K562 (cell line): ENCODE results near the gene TRIM37. TPM values are rescaled to one million over a fixed set of nuclear protein-coding genes. Genes with fewer than 3 reads are reported as not detected.

Experiments
- ATAC-seq: fragments of 200-7000 bp; cut with Tn5 transposase; 3 replicates; pipeline ENCODE4 v1.9.1; 2020; ENCODE audit warnings: moderate library complexity
- BruUV-seq: library from RNA; stranded (reverse); fragments of 400-500 nt; replicated peaks from 2 replicates; lab custom pipeline; 2021; lab: Mats Ljungman, UMichigan
- CTCF ChIA-PET: fragments of 300-600 bp; formaldehyde crosslinking; extraction: SDS; loops from one replicate; lab custom pipeline; 2021; ENCODE audit warnings: low intra/inter-chr PET ratio; lab: Yijun Ruan, JAX
- POLR2A ChIA-PET: fragments of 300-600, 350-650 bp; sonication (Branson Sonifier 250); formaldehyde crosslinking; extraction: SDS; loops from one replicate; lab custom pipeline; 2021; ENCODE audit warnings: antibody characterized with exemption, inconsistent platforms; lab: Yijun Ruan, JAX
- DNase-seq, 4 experiments: peaks; one replicate each; pipeline versions ENCODE4 v3.0.0 to v3.0.0-alpha.2; 2011 to 2018; ENCODE audit warnings: low spot score in 3 of 4, mixed read lengths in 3 of 4; ENCODE audit errors: extremely low read depth in 1 of 4
- FAIRE-seq: peaks from 2 replicates; lab custom pipeline; 2011; peaks lifted over from hg19 to GRCh38; lab: Jason Lieb, UNC
- H2AFZ ChIP-seq: 2 replicates; pipeline ENCODE4 v1.6.0; 2011; ENCODE audit warnings: low read depth, low read length, control low read depth, inconsistent platforms
- H3K27ac ChIP-seq: fragments of 200-600 bp; 3 replicates; pipeline ENCODE4 v1.8.0; 2011; ENCODE audit warnings: low read depth, mild to moderate bottlenecking, control low read depth, inconsistent platforms, low read length, moderate library complexity, mixed read lengths; ENCODE audit errors: extremely low read depth
- H3K27me3 ChIP-seq, 2 experiments: fragments of 300-600 bp in 1 of 2; 2 replicates in 1 of 2; 3 replicates in 1 of 2; pipeline versions ENCODE4 v1.6.0 to v1.8.0; 2011; ENCODE audit warnings: inconsistent platforms in 2 of 2, low read length in 2 of 2, mild to moderate bottlenecking in 1 of 2, mixed read lengths in 1 of 2, moderate library complexity in 1 of 2; ENCODE audit not compliant: control insufficient read depth in 2 of 2, insufficient read depth in 2 of 2
- H3K36me3 ChIP-seq: fragments of 300-600 bp; 3 replicates; pipeline ENCODE4 v1.8.0; 2011; ENCODE audit warnings: mild to moderate bottlenecking, low read length, inconsistent platforms; ENCODE audit not compliant: control insufficient read depth, insufficient read depth
- H3K4me1 ChIP-seq, 2 experiments: fragments of 200-600 bp in 1 of 2; replicated peaks in 1 of 2; 2 replicates in 1 of 2; 3 replicates in 1 of 2; pipeline versions ENCODE4 v1.5.1 to v1.8.0; 2011; ENCODE audit warnings: inconsistent platforms in 2 of 2, low read length in 2 of 2, mild to moderate bottlenecking in 1 of 2, mixed read lengths in 1 of 2, moderate library complexity in 1 of 2; ENCODE audit not compliant: control insufficient read depth in 2 of 2, insufficient read depth in 2 of 2
- H3K4me2 ChIP-seq: 2 replicates; pipeline ENCODE4 v1.6.1; 2011; ENCODE audit warnings: low read length, control low read depth, inconsistent platforms, mixed read lengths; ENCODE audit not compliant: insufficient read depth
- H3K4me3 ChIP-seq: fragments of 200-600 bp; sonication (generic), shearing (Covaris generic); 2 replicates; pipeline ENCODE4 v1.5.1; 2016; ENCODE audit warnings: control low read depth, inconsistent platforms
- H3K79me2 ChIP-seq: fragments of 200-600 bp; 3 replicates; pipeline ENCODE4 v1.8.0; 2011; ENCODE audit warnings: low read length, inconsistent platforms; ENCODE audit not compliant: control insufficient read depth, insufficient read depth
- H3K9ac ChIP-seq, 2 experiments: 2 replicates each; pipeline versions ENCODE4 v1.6.0 to v1.6.1; 2011; ENCODE audit warnings: low read depth in 2 of 2, low read length in 2 of 2, control low read depth in 1 of 2, inconsistent platforms in 1 of 2, mild to moderate bottlenecking in 1 of 2, mixed read lengths in 1 of 2; ENCODE audit not compliant: insufficient read depth in 1 of 2
- H3K9me1 ChIP-seq: one replicate; pipeline ENCODE4 v1.6.0; 2011; ENCODE audit warnings: inconsistent platforms, mild to moderate bottlenecking, low read length, moderate library complexity; ENCODE audit not compliant: control insufficient read depth, insufficient read depth
- H3K9me3 ChIP-seq: replicated peaks from 2 replicates; pipeline ENCODE4 v1.5.1; 2011; ENCODE audit warnings: low read depth, low read length, inconsistent platforms; ENCODE audit not compliant: control insufficient read depth, insufficient read depth
- H4K20me1 ChIP-seq: replicated peaks from 2 replicates; pipeline ENCODE4 v1.6.1; 2011; ENCODE audit warnings: low read length, inconsistent platforms, mixed read lengths; ENCODE audit not compliant: control insufficient read depth, insufficient read depth
- ATF7 ChIP-seq: fragments of 450-650 bp; IDR thresholded peaks from 2 replicates; pipeline ENCODE4 v1.7.1; 2014; ENCODE audit warnings: mild to moderate bottlenecking, moderate library complexity
- BRD4 ChIP-seq: fragments of 200-600 bp; sonication (generic); IDR thresholded peaks from 2 replicates; pipeline ENCODE4 v1.6.1; 2017; ENCODE audit warnings: inconsistent platforms
- DPF2 ChIP-seq: fragments of 450-650 bp; IDR thresholded peaks from 2 replicates; pipeline ENCODE4 v1.6.1; 2016
- GTF2A2 ChIP-seq: IDR thresholded peaks from 2 replicates; pipeline ENCODE4 v1.6.1; 2016; ENCODE audit warnings: mild to moderate bottlenecking, missing genetic modification characterization, missing compliant biosample characterization
- MTA1 ChIP-seq: fragments of 450-650 bp; IDR thresholded peaks from 2 replicates; pipeline ENCODE4 v1.6.1; 2017; ENCODE audit warnings: borderline replicate concordance
- RBM14 ChIP-seq: fragments of 200-400 bp; formaldehyde crosslinking; IDR thresholded peaks from 2 replicates; pipeline ENCODE4 v1.6.1; 2018; ENCODE audit warnings: low read depth, mild to moderate bottlenecking, low read length, moderate library complexity, borderline replicate concordance; ENCODE audit not compliant: insufficient read depth
- RBM39 ChIP-seq: fragments of 200-400 bp; formaldehyde crosslinking; optimal IDR thresholded peaks from 2 replicates; pipeline ENCODE3; 2018; ENCODE audit warnings: low read depth, low read length
- SIX5 ChIP-seq, 2 experiments: IDR thresholded peaks; 2 replicates each; pipeline ENCODE4 v1.6.1; 2011; ENCODE audit warnings: low read length in 2 of 2, borderline replicate concordance in 1 of 2, low read depth in 1 of 2, mild to moderate bottlenecking in 1 of 2, moderate library complexity in 1 of 2; ENCODE audit not compliant: insufficient read depth in 1 of 2
- SMAD2 ChIP-seq: fragments of 150-350 bp; IDR thresholded peaks from 2 replicates; pipeline ENCODE4 v1.6.1; 2014; ENCODE audit warnings: low read depth, mild to moderate bottlenecking, low read length
- SMARCB1 ChIP-seq: IDR thresholded peaks from 2 replicates; pipeline ENCODE4 v1.6.1; 2011; ENCODE audit warnings: improper control_type of control experiment, low read depth; ENCODE audit not compliant: insufficient read length
- TAL1 ChIP-seq: fragments of 450-650 bp; IDR thresholded peaks from 2 replicates; pipeline ENCODE4 v1.6.1; 2016; ENCODE audit warnings: mild to moderate bottlenecking
- ZHX1 ChIP-seq: fragments of 150-350 bp; conservative IDR thresholded peaks from 2 replicates; pipeline ENCODE4 v1.6.1; 2014; ENCODE audit warnings: low read length
- ZNF398 ChIP-seq: fragments of 250-450 bp; sonication (Bioruptor Pico); IDR thresholded peaks from 2 replicates; pipeline ENCODE4 v1.8.0; 2021; ENCODE audit warnings: moderate library complexity, mild to moderate bottlenecking, inconsistent platforms
- ZNF584 ChIP-seq: fragments of 200-800 bp; sonication (Bioruptor generic); IDR thresholded peaks from 2 replicates; pipeline ENCODE4 v1.6.1; 2016; ENCODE audit warnings: low read depth, mild to moderate bottlenecking, missing genetic modification characterization, missing compliant biosample characterization
- WGBS: fragments of 100-300 bp; shearing (Covaris generic); methylation state at CpG from one replicate; pipeline ENCODE4 v1.1.6; 2016; ENCODE audit warnings: low coverage, mixed read lengths; ENCODE audit not compliant: insufficient coverage; ENCODE audit errors: missing lambda C conversion rate; 5-methylcytosine and 5-hydroxymethylcytosine counted together
- in situ Hi-C: fragments of 300-500 bp; cut with MboI; formaldehyde crosslinking; loops from 4 replicates; pipeline ENCODE4 v1.15.0; 2018; ENCODE audit warnings: inconsistent platforms, mixed read lengths
- intact Hi-C: fragments of 100-400 bp; cut with micrococcal nuclease; formaldehyde crosslinking; loops from 2 replicates; pipeline ENCODE4 v1.14.2; 2022
- polyA plus RNA-seq, 8 experiments: library from polyadenylated mRNA; depleted of rRNA in 4 of 8; stranded (reverse) in 5 of 8; unstranded in 3 of 8; fragments of >200 nt; fragmentation: Nextera tagmentation in 2 of 8; fragmentation: Illumina TruSeq in 1 of 8; extraction: Ambion mirVana in 2 of 8; extraction: Trizol in 1 of 8; gene quantifications; 2 replicates each; pipeline versions ENCODE4 v1.2.1 to v1.2.3, GENCODE V29; 2011 to 2014; ENCODE audit warnings: inconsistent platforms in 1 of 8, missing spikeins in 1 of 8
- total RNA-seq, 7 experiments: library from RNA; depleted of rRNA in 6 of 7; stranded (reverse); fragments of >200 nt in 6 of 7; fragmentation: Illumina TruSeq in 2 of 7; extraction: Trizol in 2 of 7; gene quantifications; 2 replicates each; pipeline versions ENCODE4 v1.2.1 to v1.2.3, GENCODE V29; 2011 to 2021; ENCODE audit warnings: low replicate concordance in 1 of 7
- TF ChIP-seq, protein P1 (sequence below), 2 experiments: IDR thresholded peaks; 2 replicates each; pipeline ENCODE4 v1.6.1; 2012; ENCODE audit warnings: improper control_type of control experiment in 2 of 2, low read depth in 2 of 2, low read length in 2 of 2, borderline replicate concordance in 1 of 2

Gene TRIM37
- total and polyA plus RNA-seq, 9 of the 15 experiments (the other 6 are each of a cell fraction or from before 2014, with no cell fraction given): 4.5 to 31.4 (median 23.8) TPM

- no peak overlapping the region for H2AFZ ChIP-seq
- no peaks in the 10 kb centered on the region for H3K9me1 ChIP-seq
- POLR2A ChIA-PET: interaction anchor here (0.9 to 1.7 kb wide), 3 partner anchors 9 to 594 kb away, joined by 3 to 9 read pairs (median 5); no protein-coding TSS in a partner anchor
- BruUV-seq: no TSS peak
- no peaks in the 10 kb centered on the region for H3K9me3 ChIP-seq
- no peak overlapping the region for H3K27ac ChIP-seq
- ATAC-seq: no peak
- in situ Hi-C loops (no loop called here), intact Hi-C loops (no loop called here)
- H3K36me3 ChIP-seq: peaks cover 50% of the 10 kb centered on the region; the same call in 2 of the 3 replicates
- no peak overlapping the region for H3K9ac ChIP-seq
- peaks cover 8 to 12% of the 10 kb centered on the region in 2 experiments; a peak in 4 of 5 replicates for H3K4me1 ChIP-seq
- no peak overlapping the region for H3K4me3 ChIP-seq
- peaks cover 100% of the 10 kb centered on the region for H3K79me2 ChIP-seq
- no peak for DNase-seq
- 70% methylated on average over 4 of the region's 4 CpGs for WGBS
- FAIRE-seq: no peak
- CTCF ChIA-PET: no interaction called here
- no peaks in the 10 kb centered on the region for H3K27me3 ChIP-seq
- no peaks in the 10 kb centered on the region for H4K20me1 ChIP-seq
- no peak overlapping the region for H3K4me2 ChIP-seq
- no peak for TF ChIP-seq SIX5 (IDR thresholded peaks at IDR 0.05; ENCODE audit: borderline replicate concordance in 1 of 2, insufficient read depth in 1 of 2, low read depth in 1 of 2, low read length in 2 of 2)
- no peak for TF ChIP-seq GTF2A2 (tag)
- no peak for TF ChIP-seq BRD4
- TF ChIP-seq MTA1: no peak
- no peak for TF ChIP-seq RBM14
- no peak for TF ChIP-seq TAL1
- no peak for TF ChIP-seq ZNF398 (CRISPR knock-in tag)
- no peak for TF ChIP-seq ATF7
- TF ChIP-seq, protein P1, sequence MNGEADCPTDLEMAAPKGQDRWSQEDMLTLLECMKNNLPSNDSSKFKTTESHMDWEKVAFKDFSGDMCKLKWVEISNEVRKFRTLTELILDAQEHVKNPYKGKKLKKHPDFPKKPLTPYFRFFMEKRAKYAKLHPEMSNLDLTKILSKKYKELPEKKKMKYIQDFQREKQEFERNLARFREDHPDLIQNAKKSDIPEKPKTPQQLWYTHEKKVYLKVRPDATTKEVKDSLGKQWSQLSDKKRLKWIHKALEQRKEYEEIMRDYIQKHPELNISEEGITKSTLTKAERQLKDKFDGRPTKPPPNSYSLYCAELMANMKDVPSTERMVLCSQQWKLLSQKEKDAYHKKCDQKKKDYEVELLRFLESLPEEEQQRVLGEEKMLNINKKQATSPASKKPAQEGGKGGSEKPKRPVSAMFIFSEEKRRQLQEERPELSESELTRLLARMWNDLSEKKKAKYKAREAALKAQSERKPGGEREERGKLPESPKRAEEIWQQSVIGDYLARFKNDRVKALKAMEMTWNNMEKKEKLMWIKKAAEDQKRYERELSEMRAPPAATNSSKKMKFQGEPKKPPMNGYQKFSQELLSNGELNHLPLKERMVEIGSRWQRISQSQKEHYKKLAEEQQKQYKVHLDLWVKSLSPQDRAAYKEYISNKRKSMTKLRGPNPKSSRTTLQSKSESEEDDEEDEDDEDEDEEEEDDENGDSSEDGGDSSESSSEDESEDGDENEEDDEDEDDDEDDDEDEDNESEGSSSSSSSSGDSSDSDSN (IDR thresholded peaks at IDR 0.05; ENCODE audit: borderline replicate concordance in 1 of 2, low read depth in 2 of 2, low read length in 2 of 2): no peak
- no peak for TF ChIP-seq ZNF584 (CRISPR knock-in tag)
- no peak for TF ChIP-seq RBM39
- TF ChIP-seq SMARCB1: no peak
- TF ChIP-seq SMAD2: no peak
- no peak for TF ChIP-seq DPF2
- no peak for TF ChIP-seq ZHX1
Observed at GRCh38 chr17:59145571-59146096, 39.0 kb upstream of the TRIM37 start.
